ENCODE data around the gene FAM9A. TPM values are rescaled to one million over a fixed set of nuclear protein-coding genes. Genes with fewer than 3 reads are reported as not detected.

Gene FAM9A
- total RNA-seq, result not detected in 2 replicates

DNA sequence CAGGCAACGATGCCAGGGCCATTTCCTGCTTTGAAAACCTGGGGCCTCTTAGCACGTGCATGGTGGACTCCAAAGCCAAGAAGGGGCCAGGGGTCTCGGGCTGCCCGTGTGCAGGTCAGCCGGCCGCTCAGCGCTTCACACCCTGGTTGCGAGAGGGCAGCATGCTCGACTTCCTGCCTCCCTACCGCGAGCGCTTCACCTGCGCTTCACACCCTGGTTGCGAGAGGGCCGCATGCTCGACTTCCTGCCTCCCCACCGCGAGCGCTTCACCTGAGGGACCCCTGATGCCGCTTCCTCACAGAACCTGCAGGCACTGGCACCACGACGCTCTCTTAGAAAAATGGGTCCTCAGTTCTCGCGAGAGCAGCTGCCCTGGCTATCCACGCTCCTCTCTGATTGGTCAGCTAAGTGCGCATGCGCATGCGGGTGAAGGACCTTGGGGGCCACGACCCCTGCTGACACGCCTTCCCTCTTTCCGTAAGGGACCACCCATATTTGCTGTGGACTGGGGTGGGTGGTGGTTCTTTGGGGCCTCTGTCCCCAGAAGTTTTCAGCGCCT is at the start of gene FAM9A:
TSS of gene FAM9A (minus strand) at position 343 of the 559 bp plus-strand sequence. CDS start 1,212 bp downstream, outside the sequence.
- no peak for DNase-seq

DNA sequence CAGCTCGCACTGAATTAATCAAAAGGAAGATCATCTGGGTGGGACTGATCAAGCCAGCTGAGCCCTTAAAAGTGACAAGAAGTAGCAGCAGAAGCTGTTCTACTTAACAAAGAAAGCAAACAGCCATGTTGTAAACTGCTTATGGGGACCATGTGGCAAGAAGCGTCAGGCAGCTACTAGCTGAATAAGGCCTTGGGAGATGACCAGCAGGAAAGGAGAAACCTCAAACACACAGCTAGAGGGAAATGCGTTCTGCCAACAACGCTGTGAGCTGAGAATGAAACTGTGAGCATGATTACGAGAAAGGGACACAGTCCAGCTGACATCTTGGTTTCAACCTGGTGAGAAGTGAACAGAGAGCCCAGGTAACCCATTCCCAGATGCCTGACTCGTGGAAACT is 49.3 kb upstream of the FAM9A start:
- DNase-seq, result no peak

DNA sequence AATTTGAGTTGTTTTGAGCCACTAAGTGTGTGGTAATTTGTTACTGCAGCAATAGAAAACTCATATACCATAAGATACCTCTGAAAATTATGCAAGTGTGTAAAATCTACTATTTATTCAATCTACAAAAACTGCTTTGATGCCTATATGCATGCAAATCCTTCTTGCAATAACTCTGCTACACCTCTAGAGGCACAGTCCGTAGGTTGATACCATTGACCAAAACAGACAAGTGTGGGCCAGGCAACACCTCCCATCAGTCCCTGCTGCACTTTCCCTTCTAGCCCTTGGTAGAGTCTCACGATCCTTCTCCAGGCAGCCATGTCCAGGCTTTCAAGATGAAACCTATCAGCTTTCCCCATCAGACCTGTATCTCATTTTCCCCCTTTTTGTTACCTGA is 48.8 kb upstream of the FAM9A start:
- DNase-seq, result no peak

DNA sequence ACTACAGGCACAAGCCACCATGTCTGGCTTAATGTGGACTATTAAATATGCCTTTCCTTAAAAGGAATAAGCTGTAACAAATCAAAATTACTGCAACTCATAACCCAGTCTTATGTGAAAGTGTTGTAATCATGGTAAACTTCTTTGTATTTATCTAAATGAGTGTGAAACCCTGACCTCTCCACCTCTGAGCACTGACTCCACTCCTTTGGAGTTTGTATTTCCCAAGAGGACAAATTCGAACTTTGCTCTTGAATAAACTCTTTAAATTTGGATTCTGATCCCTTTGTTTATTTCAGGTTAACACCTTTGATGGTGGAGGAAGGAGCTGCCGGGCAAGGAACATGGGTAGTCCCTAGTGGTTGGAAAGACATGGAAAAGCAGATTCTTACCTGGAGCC is 48.3 kb upstream of the FAM9A start:
- DNase-seq, result no peak

DNA sequence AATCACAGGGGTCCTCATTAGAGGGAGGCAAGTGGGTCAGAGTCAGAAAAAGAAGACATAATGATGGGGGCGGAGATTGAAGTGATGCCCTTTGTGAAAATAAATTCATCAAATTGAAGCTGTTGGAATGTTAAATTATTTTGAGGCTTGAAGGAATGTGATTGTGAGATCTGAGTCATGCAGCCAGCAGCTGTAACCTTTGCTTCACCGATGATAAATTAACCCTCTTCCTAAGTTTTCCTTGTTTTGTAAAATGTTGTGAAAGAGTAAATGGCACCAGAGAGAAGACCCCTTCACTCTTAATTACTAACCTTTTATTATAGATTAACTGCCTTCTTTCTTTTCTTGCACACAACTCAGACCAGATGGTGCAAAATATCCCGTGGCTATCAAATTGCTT is 47.7 kb upstream of the FAM9A start:
- DNase-seq, result no peak

DNA sequence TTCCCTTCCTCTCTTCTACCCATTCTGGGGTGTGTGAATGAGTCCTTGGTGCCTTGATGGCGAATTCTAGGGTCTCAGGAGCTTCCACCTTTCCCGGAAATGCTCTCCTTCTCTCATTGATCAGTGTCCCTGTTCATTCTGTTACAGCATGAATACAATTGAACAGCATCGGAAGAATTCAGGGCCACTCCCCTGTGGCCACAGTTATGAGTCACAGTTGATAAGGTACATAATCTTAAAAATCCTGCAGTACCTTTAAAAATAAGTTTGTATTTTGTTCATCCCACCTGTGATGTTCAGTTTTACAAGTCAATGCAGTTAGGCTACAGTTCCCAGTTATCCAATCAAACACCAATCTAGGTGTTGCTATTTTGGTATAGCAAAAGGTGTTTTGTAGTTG is 47.3 kb upstream of the FAM9A start:
- no peak for DNase-seq

DNA sequence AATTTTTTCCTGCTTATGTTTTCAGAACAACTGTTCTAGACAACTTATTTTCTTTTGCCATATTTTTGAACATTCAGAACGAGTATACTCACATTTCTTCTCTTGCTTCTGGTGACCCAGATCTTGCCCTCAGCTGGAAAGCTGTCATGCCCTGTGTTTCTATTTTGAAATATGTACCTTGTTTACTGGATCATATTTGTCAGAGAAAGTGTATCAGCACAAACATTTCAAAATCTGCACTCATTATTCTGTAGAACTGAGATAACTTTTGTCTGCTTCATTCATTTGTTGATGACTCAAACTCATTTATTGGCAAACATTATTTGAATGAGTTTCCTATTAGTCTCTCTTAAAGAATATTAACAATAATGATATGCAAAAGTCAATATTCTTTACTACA is 46.2 kb upstream of the FAM9A start:
- DNase-seq, result no peak

DNA sequence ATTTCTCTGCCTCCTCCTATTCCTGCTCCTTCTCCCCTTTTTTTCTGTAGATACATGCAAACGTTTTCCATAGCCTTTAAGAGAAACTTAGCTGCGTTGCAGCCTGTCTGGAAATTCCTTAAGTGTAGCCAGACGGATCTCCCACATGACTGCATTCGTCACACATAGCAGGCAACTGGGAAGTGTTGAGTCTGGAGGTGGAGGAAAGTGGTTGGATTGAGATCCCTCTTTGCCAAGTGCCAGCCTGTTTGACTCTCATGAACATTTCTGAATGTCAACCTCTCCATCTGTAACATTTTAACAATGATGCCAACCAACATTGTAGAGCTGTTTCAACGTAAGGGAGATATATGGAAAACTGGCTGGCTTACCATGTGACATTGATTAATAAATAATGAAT is 45.1 kb upstream of the FAM9A start:
- no peak for DNase-seq

DNA sequence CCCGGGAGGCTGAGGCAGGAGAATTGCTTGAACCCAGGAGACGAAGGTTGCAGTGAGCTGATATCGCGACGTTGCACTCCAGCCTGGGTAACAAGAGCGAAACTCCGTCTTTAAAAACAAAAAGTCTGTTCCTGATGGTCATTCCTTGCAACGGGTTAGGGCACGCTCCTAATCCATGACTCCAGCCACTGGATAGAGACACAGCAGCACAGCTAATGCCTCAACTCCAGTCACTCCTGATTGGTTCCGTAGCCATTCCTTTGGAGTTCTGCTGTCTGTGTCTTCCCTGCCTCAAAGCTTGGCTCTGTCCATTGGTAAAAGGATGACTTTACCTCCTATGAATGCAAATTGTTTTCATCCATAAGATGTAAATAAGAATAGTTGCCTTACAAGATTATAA is 44.3 kb upstream of the FAM9A start:
- DNase-seq, result no peak

DNA sequence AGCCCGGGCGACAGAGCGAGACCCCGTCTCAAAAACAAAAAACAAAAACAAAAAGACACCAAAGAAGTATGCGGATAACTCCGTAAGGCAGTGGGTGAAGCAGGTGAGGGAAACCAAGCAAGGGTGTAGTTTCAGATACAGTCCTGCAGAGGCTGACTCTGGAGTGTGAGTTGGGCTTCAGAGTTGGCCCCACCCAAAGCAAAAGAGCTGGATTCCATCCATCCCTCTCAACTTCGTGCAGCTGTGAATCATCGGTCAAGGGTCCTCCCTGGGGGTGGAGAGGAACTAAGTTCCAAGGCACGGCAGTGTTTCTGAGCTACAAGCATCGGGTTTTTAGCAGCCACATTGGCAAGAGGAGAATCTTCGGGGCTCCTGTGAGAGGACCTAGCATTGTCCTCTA is 43.9 kb upstream of the FAM9A start:
- no peak for DNase-seq

DNA sequence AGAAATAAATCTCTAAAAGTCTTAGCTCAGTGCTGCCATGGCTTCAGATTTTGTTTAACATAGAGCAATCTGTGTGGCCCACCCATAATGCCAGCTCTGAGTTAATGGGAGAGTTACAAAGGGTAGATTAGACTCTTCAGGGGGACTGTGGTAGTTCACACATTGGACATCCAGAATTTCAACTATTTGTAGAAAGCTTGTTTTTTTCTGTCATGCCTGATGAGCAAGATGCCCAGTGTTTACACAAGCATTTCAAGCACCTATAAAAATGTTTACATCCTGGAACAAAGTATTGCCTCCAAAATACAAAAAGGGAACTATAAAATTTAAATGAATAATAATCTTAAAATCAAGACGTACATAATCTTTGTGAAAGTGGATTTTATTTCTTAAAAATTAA is 43.0 kb upstream of the FAM9A start:
- DNase-seq, result no peak

DNA sequence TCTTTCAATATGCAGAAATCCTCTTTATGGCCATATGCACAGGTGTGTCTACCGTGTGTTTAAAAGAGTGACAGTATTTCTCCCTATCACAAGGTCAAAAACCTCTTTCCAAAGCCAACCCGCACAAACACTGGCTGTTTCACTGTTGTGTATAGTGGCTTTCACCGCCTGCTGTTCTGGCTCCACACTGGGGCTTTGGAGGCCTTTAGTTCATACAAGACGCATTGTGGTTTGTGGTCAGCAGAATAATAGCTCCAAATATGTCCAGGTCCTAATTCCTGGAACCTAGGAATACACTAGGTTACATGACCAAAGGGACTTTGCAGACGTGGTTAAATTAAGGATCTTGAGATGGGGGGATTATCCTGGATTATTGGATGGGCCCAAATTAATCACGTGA is 40.7 kb upstream of the FAM9A start:
- DNase-seq, result no peak

DNA sequence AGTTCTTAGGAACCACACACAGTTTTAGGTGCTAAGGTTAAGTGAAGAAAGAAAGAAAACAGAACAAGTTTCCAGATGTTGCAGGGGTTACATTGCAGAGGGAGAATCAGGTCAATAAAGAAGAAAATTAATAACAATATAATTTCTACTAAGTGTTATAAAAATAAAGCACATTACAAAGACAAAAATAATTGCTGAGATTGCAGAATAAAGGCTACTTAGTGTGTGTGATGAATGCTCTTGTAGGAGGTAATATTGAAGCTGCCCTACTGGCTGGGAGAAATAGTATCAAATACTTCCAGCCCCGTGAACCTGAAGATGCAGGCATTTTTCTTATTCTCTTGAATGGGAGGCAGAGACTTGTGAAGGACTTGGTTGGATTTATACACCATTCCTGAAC is 33.2 kb upstream of the FAM9A start:
- no peak for DNase-seq

DNA sequence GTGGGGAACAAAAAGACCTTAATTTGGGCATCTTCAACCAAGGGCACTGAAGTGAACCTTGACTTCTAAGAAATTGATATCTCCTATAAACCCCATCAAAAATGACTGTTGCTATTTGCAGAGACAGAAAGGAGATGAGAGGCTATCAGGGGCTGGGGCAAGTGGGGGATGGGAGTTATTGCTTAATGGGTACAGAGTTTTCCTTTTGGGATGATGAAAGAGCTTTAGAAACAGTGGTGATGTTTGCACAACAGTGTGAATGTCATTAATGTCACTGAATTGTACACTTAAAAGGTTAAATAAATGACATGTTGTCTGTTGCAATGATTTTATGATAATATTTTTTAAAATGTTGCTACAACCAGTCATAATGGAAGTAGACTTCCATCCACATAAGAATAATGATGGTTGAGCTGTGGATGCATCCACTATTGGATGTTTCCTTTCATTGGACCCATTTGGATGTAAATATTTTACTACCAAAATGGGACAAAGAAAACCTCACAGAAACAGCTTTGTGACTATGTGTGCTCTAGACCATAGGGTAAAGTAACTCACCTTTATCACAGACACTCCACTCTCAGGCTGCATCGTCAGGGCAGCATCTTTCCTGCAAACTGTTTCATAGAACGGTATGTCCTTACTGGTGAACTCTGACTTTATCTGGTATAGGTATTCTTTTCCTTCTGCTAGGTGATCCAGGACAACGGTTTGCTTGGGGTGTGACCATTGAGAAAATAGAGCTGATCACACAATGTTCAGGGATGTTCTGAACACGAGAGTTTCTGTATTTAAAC is 31.6 kb upstream of the FAM9A start:
- DNase-seq, result no peak

DNA sequence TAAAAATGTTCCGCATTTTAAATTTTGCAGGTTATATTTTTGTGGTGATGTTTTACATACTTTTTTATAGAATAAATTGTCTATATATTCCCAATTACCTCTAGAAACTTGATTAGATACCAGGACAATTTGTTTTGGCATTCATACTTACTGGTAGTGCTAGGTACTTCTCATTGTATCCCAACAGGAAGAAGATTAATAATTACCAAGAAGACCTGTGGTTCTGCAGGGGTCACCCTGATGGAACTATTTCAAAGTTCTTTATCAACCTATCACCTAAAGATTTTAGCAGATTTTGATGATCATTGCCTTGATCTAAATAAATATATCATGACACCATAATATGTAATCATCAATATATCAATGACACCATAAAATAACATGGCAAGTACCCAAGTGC is 22.5 kb upstream of the FAM9A start:
- DNase-seq, result no peak

DNA sequence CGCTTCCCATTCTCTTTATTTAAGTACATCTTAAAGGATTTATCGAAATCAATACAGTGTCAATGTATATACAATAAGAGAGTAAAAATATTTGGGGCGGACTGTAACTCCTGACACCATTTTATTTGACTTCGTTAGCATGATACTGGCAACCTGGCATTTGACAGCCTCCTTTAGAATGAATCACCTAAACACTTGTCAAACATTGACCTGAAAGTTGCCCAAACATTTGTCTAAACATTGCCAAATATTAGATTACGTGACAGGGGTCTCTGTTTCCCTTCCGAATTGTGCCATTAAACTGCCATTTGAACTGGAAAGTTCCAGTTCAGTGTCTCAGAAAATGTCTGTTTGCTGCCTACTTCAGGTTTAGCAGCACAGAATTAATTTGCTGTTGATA is 20.8 kb upstream of the FAM9A start:
- no peak for DNase-seq

DNA sequence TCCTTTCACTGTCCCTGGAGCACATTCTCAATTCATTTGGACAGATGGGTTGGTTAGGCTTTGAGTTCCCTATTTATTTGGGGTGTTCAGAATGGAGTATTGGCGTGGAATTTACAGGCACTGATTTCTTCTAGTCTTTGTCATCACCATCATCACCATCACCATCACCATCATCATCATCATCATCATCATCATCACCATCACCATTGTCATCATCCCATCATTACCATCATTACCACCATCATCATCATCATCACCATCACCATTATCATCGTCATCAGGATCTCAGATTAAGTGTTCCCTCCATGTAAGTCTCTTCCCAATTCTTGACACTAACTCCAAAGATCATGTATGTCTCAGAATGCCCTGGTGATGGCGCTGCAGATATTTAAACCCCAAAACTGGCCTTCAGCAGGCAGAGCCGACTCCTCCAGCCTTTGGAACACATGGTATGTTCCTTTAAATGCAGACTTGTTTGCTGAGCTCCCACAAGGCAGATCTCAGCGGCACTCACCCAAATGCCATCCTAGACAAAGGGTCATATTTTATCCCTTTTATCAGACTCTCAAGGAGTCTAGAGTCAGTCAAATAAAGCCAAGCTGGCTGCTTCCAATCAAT is 19.8 kb upstream of the FAM9A start:
- no peak for DNase-seq

DNA sequence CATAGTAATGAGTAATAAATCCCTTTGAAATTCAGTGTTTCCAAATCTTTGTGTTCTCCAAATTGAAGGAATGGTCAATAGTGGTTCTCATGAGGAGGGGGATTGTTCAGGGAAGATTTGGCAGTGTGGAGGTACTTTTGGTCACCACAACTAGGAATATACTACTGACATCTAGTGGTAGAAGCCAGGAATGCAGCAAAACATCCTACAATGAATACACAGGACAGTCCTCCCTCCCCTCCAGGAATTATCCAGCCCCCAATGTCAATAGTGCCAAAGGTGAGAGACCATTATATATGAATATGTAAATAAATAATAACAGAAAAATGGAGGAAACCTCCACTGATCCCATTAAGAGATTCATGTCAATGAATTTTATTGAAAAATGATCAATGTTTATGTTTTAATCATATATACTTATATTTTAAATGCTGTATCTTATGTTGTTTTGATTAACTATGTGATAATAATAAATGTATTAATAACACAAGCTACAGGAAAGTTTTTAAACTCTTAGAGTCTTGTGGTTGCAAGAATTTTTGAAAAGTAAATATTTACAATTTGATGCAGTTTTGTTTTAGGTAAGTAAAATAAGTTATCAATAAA is 14.4 kb upstream of the FAM9A start:
- DNase-seq, result peak; percentile 61

DNA sequence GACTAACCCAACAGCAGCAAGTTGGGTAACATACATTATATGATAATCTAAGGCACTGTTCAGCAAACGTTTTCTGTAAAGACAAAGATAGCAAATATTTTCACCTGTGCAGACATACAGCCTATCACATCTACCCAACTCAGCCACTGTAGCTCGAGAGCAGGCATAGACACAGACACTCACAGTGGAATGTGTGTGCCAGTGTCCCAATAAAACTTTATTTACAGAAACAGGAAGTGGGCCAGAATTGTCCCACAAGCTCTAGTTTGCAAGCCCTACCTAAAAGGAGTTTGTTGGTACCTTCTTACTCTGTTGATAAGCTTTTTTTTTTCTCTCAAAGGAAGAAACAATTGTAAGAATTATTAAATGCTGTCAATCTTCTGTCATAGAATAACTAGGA is 11.9 kb upstream of the FAM9A start:
- no peak for DNase-seq

DNA sequence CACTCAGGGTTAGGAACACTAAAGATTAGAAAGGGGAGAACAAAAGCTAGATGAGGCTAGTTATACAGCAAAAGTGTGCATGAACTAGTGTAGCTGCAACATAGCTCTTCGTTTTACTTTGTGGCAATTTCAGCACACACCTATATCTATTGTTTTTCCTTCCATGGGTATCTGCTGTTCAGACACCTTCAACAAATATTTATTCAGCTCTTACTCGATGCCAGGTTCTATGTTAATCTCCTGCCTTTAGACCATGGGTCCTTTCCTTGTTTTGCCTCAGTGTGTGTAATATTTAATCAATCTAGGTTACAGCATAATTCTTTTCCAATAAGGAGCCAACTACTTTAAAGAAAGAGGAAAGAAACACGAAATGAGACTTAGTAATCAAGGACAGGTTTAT is 10.4 kb upstream of the FAM9A start:
- DNase-seq, result no peak

DNA sequence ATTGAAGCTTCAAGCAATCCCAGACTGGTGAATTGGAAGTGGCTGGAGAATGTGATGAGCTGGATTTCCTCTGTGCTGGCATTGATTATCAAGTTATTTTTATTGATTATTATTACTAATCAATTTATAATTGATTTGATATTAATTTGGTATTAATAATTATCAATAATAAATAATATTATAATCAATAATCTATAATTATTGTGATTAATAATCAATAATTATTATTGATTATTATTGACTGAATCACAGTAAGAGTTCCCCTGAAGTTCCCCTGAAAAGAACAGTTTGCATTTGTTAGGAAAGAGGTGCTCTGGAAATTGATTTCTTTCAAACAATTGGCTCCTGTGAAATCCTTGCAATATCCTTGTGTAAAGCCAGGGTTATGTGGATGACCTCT is 7.5 kb upstream of the FAM9A start:
- no peak for DNase-seq

DNA sequence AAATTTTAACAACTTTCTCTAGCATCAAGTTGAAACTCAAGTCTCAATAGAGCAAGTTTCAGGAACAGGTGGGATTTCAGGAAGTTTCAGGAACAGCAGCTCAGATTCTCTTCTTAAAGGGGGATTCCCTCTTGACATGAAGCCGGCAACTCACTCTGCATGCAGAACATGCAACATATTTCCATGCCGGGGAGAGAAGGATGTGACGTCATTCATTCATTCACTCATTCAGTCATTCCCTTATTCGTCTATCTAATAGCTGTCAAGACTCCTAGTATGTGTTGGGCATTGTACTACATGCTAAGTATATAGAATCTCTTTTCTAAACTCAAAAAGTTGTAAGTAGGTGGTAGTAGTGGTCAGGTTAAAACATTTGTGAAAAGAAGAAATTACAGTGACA is 4.8 kb upstream of the FAM9A start:
- no peak for DNase-seq

DNA sequence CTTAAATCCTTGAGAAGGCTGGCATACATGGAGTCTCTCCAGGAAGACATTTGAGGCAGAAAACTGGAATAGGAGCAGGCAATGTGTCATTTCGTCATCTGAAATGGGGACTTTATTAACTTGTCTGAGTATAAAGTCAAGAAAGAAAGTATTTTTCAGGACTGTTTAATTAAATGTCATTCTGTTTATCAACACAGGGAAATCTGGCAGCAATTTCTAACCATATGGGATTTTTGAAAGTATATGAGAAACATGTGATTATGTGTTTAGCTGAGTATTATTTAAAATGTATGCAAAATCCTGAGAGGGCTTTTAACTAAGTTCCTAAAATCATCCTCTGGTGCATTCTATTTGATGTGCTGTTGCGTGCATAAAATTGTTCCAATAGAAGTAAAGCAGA is 3.9 kb upstream of the FAM9A start:
- DNase-seq, result no peak

DNA sequence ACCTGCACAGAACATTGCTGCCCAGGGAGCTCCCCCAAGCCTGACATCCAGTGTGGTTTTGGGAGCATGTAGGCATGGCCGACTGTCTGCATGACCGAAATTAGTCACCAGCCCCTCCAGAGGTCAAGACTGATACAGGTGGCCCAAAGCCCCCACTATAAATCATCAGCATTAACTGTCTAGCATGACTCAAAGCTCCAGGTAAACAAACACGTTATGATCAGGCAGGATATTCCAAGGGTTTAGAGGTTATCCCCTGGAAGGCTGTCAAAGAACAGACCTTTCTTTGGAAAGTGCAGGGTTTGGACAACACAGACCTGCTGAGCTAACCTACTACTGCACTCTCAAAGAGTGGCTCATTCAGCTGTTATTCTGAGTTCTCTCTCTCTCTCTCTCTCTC is 2.1 kb upstream of the FAM9A start:
- DNase-seq, result no peak
